LNCAP (cell line): ENCODE results near the gene AMPH.

Experiments used
- CTCF ChIP-seq: fragments of 450-650 bp; IDR thresholded peaks from 2 replicates; pipeline ENCODE4 v1.5.1; 2017; ENCODE audit warnings: mild to moderate bottlenecking

Gene AMPH

GRCh38 chr7:38574086-38574485 is 57.1 kb downstream of the AMPH start:
- TF ChIP-seq CTCF, result no peak

- no peak for TF ChIP-seq CTCF
Measured at GRCh38 chr7:38568497-38568896, 62.7 kb downstream of the AMPH start.

GRCh38 chr7:38565289-38565688 is 65.9 kb downstream of the AMPH start:
- TF ChIP-seq CTCF, result no peak

GRCh38 chr7:38563741-38564140 is 67.4 kb downstream of the AMPH start:
- TF ChIP-seq CTCF, result no peak

- TF ChIP-seq CTCF, result no peak
Measured at GRCh38 chr7:38561166-38561565, 70.0 kb downstream of the AMPH start.

- no peak for TF ChIP-seq CTCF
Measured at GRCh38 chr7:38558761-38559345, 72.3 kb downstream of the AMPH start.

- no peak for TF ChIP-seq CTCF
Measured at GRCh38 chr7:38554586-38554985, 76.6 kb downstream of the AMPH start.

- no peak for TF ChIP-seq CTCF
Measured at GRCh38 chr7:38550836-38551235, 80.3 kb downstream of the AMPH start.
